Thymus (tissue), 11 donors: ENCODE data around the gene TUBE1. TPM values are rescaled to one million over a fixed set of nuclear protein-coding genes. Genes with fewer than 3 reads are reported as not detected.
"Not testable (repeated sequence)": the region's sequence is repeated elsewhere in the genome, so short reads cannot be mapped to it uniquely, and the experiment has no call there.

ENCODE experiments used
- DNase-seq, 9 donors: peaks; one replicate each; pipeline ENCODE4 v3.0.0-alpha.2; 2013; ENCODE audit warnings: low spot score in 9 of 9, low read depth in 6 of 9, missing footprints in 1 of 9
- H3K27ac ChIP-seq, 2 donors: one replicate each; pipeline ENCODE4 v1.5.1; 2013; ENCODE audit warnings: control low read depth in 1 of 2, low read depth in 1 of 2, low read length in 1 of 2, mild to moderate bottlenecking in 1 of 2, moderate library complexity in 1 of 2
- H3K27me3 ChIP-seq, 2 donors: one replicate each; pipeline ENCODE4 v1.5.1; 2013; ENCODE audit warnings: low read length in 1 of 2; ENCODE audit not compliant: control insufficient read depth in 2 of 2, insufficient read depth in 1 of 2
- H3K36me3 ChIP-seq, 2 donors: one replicate each; pipeline ENCODE4 v1.5.1; 2013; ENCODE audit warnings: low read length in 1 of 2, mild to moderate bottlenecking in 1 of 2, moderate library complexity in 1 of 2; ENCODE audit not compliant: control insufficient read depth in 2 of 2, insufficient read depth in 2 of 2
- H3K4me1 ChIP-seq, 2 donors: one replicate each; pipeline ENCODE4 v1.5.1; 2013; ENCODE audit warnings: low read length in 2 of 2; ENCODE audit not compliant: control insufficient read depth in 2 of 2, insufficient read depth in 2 of 2
- H3K4me3 ChIP-seq, 2 donors: one replicate each; pipeline ENCODE4 v1.5.1; 2013; ENCODE audit warnings: low read length in 2 of 2, control low read depth in 1 of 2, mild to moderate bottlenecking in 1 of 2
- H3K9me3 ChIP-seq, 2 donors: one replicate each; pipeline ENCODE4 v1.5.1; 2013; ENCODE audit warnings: low read length in 1 of 2, mild to moderate bottlenecking in 1 of 2; ENCODE audit not compliant: control insufficient read depth in 2 of 2, insufficient read depth in 1 of 2
- WGBS: extraction: QIAGEN DNeasy Blood & Tissue Kit; methylation state at CpG from one replicate; pipeline ENCODE4 v1.1.7; 2013; 5-methylcytosine and 5-hydroxymethylcytosine counted together
- polyA plus RNA-seq: library from polyadenylated mRNA; stranded (reverse); fragments of 200-250 nt; gene quantifications from one replicate; pipeline ENCODE4 v1.2.3, GENCODE V29; 2013
- total RNA-seq: library from RNA; stranded (reverse); fragments of 120-200 nt; gene quantifications from one replicate; pipeline ENCODE4 v1.2.4, GENCODE V29; 2013
- donor health status: healthy.

The TUBE1 gene
- total and polyA plus RNA-seq, 2 donors: 14.3 to 24.9 TPM

DNA sequence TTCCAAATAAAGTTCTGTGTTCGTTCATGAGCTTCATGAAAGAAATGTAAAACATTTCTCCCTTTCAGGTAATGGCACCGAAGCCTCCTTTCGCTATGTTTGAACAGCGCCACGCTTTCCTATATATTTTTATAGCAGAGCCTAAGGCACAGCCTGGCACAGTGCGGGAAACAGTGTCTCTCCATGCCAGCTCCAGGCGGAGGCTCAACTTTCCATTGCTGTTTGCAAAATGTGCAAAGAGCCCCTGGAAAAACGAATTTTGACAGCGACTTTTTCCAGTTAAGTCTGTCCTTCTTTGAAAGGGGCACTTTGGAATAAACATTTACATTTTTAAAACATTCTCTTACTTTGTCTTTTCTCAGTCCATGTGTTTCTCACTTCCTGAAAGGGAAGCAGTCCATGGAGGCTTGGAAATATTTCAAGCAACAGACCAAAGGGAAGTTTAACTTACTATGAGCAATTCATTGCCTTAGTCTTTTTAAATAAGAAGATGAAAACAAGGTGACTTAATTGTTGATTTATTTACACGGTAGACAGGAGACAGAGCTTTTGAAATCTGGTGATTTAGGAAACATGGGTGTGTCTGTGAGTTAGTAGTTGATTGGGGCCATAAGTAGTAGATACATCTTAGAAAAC, 32.6 kb downstream of the TUBE1 start:
- H3K4me3 ChIP-seq: no peak overlapping the region
- H3K36me3 ChIP-seq: no peaks in the 10 kb centered on the region
- H3K9me3 ChIP-seq: no peaks in the 10 kb centered on the region
- no peak overlapping the region for H3K27ac ChIP-seq
- no peak for DNase-seq
- H3K27me3 ChIP-seq: no peaks in the 10 kb centered on the region
- WGBS: 97% methylated on average over 10 of the region's 10 CpGs
- H3K4me1 ChIP-seq: no peaks in the 10 kb centered on the region

DNA sequence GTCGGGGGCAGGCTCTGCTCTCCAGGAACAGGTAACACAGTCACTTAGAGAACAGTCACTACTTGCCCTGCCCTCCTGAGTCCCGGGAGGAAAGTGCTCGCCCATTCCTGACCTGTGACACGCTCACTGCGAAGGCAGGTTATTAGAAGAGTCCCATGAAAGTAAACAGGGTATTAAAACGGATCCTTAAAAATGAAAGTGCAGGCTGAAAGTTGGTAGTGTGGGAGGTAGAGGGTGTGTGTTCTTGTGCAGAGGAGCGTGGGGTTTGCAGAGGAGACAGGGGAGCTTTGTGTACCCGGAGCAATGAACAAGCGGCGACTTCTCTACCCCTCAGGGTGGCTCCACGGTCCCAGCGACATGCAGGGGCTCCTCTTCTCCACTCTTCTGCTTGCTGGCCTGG, 33.3 kb downstream of the TUBE1 start, which contains the start of gene CCN6:
Gene CCN6, plus strand, starts transcription at position 104 of the 400 bp plus-strand sequence. Its CDS starts 254 bp downstream, at position 358.
- H3K4me3 ChIP-seq: no peak within 1 kb of the TSS
- no peaks in the 10 kb centered on the region for H3K36me3 ChIP-seq
- no peak within 1 kb of the TSS for H3K27ac ChIP-seq
- no peak for DNase-seq
- 97% methylated on average over 12 of the region's 12 CpGs for WGBS
- H3K4me1 ChIP-seq: no peaks in the 10 kb centered on the region
- no peaks in the 10 kb centered on the region for H3K9me3 ChIP-seq
- H3K27me3 ChIP-seq: no peaks in the 10 kb centered on the region

- H3K4me1 ChIP-seq, H3K4me3 ChIP-seq, H3K27ac ChIP-seq, H3K27me3 ChIP-seq, H3K9me3 ChIP-seq, H3K36me3 ChIP-seq, DNase-seq: not testable (repeated sequence)
- WGBS: 91% methylated on average over 4 of the region's 4 CpGs
Measured at GRCh38 chr6:112051251-112051740, 36.0 kb downstream of the TUBE1 start.

GRCh38 chr6:112050429-112050828, 36.9 kb downstream of the TUBE1 start:
- WGBS: 98% methylated on average over 5 of the region's 5 CpGs
- Histone ChIP-seq H3K9me3 (no peaks in the 10 kb centered on the region), H3K4me3 (no peak overlapping the region), H3K4me1 (no peaks in the 10 kb centered on the region), H3K27me3 (no peaks in the 10 kb centered on the region), H3K27ac (no peak overlapping the region), H3K36me3 (no peaks in the 10 kb centered on the region)
- DNase-seq: no peak

GRCh38 chr6:112049996-112050395, 37.3 kb downstream of the TUBE1 start:
- no peak overlapping the region for H3K27ac ChIP-seq
- no peaks in the 10 kb centered on the region for H3K9me3 ChIP-seq
- H3K4me3 ChIP-seq: no peak overlapping the region
- H3K36me3 ChIP-seq: no peaks in the 10 kb centered on the region
- WGBS: 98% methylated on average over 7 of the region's 7 CpGs
- H3K4me1 ChIP-seq: no peaks in the 10 kb centered on the region
- DNase-seq: no peak
- H3K27me3 ChIP-seq: no peaks in the 10 kb centered on the region

DNA sequence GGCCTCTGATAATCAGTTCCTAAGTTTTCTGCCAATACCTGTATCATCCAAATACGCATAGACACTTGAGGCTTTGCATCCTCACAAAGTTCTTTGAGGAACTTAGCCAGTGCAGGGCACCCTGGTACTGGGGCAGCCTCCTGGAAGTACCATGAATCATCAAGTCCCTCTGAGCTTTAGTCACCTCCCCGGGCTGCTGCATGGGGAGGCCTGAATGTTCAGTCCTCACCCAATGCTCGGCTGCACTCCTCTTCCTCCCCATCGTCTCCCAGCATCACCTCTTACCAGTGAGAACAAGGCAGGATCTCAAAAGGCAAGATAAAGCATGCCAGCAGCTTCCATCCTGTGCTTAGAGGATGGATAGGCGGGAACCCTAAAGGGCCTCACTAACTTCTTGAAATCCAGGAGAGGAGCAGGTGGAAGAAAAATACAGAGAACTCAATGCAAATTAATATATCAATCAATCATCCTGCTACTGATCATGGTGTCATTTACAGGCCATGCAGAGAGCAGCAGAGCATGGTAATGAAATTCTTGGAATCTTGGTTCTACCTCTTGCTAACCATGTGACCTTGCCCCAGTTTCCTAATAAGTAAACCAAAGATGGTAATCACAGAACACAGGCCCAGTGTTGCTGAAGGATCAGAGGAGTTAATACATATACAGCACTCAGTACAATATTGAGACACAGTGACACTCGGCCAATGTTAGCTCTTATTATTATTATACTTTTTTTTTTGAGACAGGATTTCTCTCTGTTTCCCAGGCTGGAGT, 38.1 kb downstream of the TUBE1 start:
- Histone ChIP-seq H3K36me3 (no peaks in the 10 kb centered on the region), H3K4me1 (no peaks in the 10 kb centered on the region), H3K4me3 (no peak overlapping the region), H3K9me3 (no peaks in the 10 kb centered on the region), H3K27me3 (no peaks in the 10 kb centered on the region), H3K27ac (no peak overlapping the region)
- 97% methylated on average over 6 of the region's 6 CpGs for WGBS
- DNase-seq: no peak

GRCh38 chr6:112047523-112047922, 39.8 kb downstream of the TUBE1 start:
- not testable (repeated sequence) for H3K27ac ChIP-seq, DNase-seq, H3K36me3 ChIP-seq, H3K4me3 ChIP-seq, H3K9me3 ChIP-seq, H3K4me1 ChIP-seq, H3K27me3 ChIP-seq
- WGBS: 98% methylated on average over 25 of the region's 25 CpGs

DNA sequence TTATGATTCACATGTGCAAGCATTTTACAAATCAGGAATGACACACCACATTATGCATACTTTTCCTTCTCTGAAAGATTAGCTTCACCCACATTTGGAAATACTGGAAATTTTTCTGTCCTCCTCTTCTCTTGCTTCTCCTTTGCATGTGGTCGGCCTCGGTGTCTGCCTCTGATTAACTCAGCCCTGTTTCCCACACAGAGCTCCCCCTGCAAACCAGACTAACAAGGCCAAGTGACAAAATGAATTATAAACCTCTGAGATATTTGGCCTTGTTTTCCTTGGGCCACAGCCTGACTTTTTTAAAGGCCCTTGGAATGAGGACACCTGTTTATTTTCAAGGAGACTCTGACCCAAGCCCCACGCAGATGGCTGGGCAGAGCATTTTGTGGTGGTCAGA, 42.4 kb downstream of the TUBE1 start:
- 96% methylated on average over 3 of the region's 3 CpGs for WGBS
- no peaks in the 10 kb centered on the region for H3K9me3 ChIP-seq
- no peak overlapping the region for H3K27ac ChIP-seq
- no peaks in the 10 kb centered on the region for H3K27me3 ChIP-seq
- no peaks in the 10 kb centered on the region for H3K4me1 ChIP-seq
- no peaks in the 10 kb centered on the region for H3K36me3 ChIP-seq
- no peak for DNase-seq
- H3K4me3 ChIP-seq: no peak overlapping the region

DNA sequence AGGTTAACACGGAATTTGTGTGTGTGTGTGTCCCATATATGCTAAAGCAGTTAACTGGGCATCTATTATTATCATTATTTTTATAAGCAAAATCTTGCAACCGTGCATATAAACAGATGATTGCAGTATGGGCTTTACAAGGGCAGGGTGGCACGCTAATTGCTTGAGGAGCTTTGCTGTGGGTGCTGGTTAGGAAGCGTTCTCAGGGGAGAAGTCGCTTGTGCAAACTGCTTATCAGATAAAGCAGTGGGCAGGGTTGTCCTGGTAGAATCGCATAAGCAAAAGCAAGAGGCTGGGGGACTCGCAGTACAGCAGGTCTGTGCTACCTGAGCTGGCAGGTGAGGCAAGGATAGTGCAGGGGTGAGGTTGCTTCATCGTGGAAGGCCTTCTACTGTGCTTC, 43.1 kb downstream of the TUBE1 start:
- Histone ChIP-seq H3K27ac (no peak overlapping the region), H3K4me1 (no peaks in the 10 kb centered on the region), H3K27me3 (no peaks in the 10 kb centered on the region), H3K9me3 (no peaks in the 10 kb centered on the region), H3K4me3 (no peak overlapping the region), H3K36me3 (no peaks in the 10 kb centered on the region)
- WGBS: 86% methylated on average over 8 of the region's 8 CpGs
- DNase-seq: no peak
